ENCODE results near the gene NKX6-2.

GRCh38 chr10:132783940-132784865 lies 1.7 kb downstream of the NKX6-2 start:
- TF ChIP-seq CTCF (conservative IDR thresholded peaks at IDR 0.05) (no peak), ZFX (IDR thresholded peaks at IDR 0.05) (no peak)

All from C4-2B (cell line).